Measurements from ENCODE around the gene ROR2.

ROR2 gene

GRCh38 chr9:91885746-91886413 lies 64.1 kb downstream of the ROR2 start:
- no peak for TF ChIP-seq TAF1 (IDR thresholded peaks at IDR 0.05; ENCODE audit: borderline replicate concordance, insufficient read depth, low read length)

GRCh38 chr9:91884696-91885687 lies 65.0 kb downstream of the ROR2 start:
- TF ChIP-seq POLR2AphosphoS5 (IDR thresholded peaks at IDR 0.05; ENCODE audit: low read depth, low read length), result no peak

- TF ChIP-seq POLR2AphosphoS5 (IDR thresholded peaks at IDR 0.05; ENCODE audit: low read depth, low read length) (no peak), SIN3A (IDR thresholded peaks at IDR 0.05; ENCODE audit: borderline replicate concordance, insufficient read depth, low read length) (no peak), TAF1 (IDR thresholded peaks at IDR 0.05; ENCODE audit: borderline replicate concordance, insufficient read depth, low read length) (no peak), REST (IDR thresholded peaks at IDR 0.05; ENCODE audit: insufficient read depth in 1 of 2, low read depth in 2 of 2, low read length in 2 of 2) (no peak), FOXP2 (optimal IDR thresholded peaks at IDR 0.05; ENCODE audit: borderline replicate concordance, extremely low read depth, extremely low read length, insufficient read depth) (no peak)
These were observed 65.9 kb downstream of the ROR2 start for GRCh38 chr9:91884153-91884552.

- TF ChIP-seq REST (IDR thresholded peaks at IDR 0.05; ENCODE audit: insufficient read depth in 1 of 2, low read depth in 2 of 2, low read length in 2 of 2), result no peak
- no peak for TF ChIP-seq POLR2AphosphoS5 (IDR thresholded peaks at IDR 0.05; ENCODE audit: low read depth, low read length)
- no peak for TF ChIP-seq SIN3A (IDR thresholded peaks at IDR 0.05; ENCODE audit: borderline replicate concordance, insufficient read depth, low read length)
- no peak for TF ChIP-seq FOXP2 (optimal IDR thresholded peaks at IDR 0.05; ENCODE audit: borderline replicate concordance, extremely low read depth, extremely low read length, insufficient read depth)
- TF ChIP-seq TAF1 (IDR thresholded peaks at IDR 0.05; ENCODE audit: borderline replicate concordance, insufficient read depth, low read length), result no peak
These were observed 66.5 kb downstream of the ROR2 start for GRCh38 chr9:91883503-91883902.

GRCh38 chr9:91882627-91883026 lies 67.4 kb downstream of the ROR2 start:
- TF ChIP-seq FOXP2 (optimal IDR thresholded peaks at IDR 0.05; ENCODE audit: borderline replicate concordance, extremely low read depth, extremely low read length, insufficient read depth) (no peak), REST (IDR thresholded peaks at IDR 0.05; ENCODE audit: insufficient read depth in 1 of 2, low read depth in 2 of 2, low read length in 2 of 2) (no peak), TAF1 (IDR thresholded peaks at IDR 0.05; ENCODE audit: borderline replicate concordance, insufficient read depth, low read length) (no peak), POLR2AphosphoS5 (IDR thresholded peaks at IDR 0.05; ENCODE audit: low read depth, low read length) (no peak), SIN3A (IDR thresholded peaks at IDR 0.05; ENCODE audit: borderline replicate concordance, insufficient read depth, low read length) (no peak)

GRCh38 chr9:91880378-91880972 lies 69.6 kb downstream of the ROR2 start:
- TF ChIP-seq FOXP2 (optimal IDR thresholded peaks at IDR 0.05; ENCODE audit: borderline replicate concordance, extremely low read depth, extremely low read length, insufficient read depth) (no peak), SIN3A (IDR thresholded peaks at IDR 0.05; ENCODE audit: borderline replicate concordance, insufficient read depth, low read length) (no peak), REST (IDR thresholded peaks at IDR 0.05; ENCODE audit: insufficient read depth in 1 of 2, low read depth in 2 of 2, low read length in 2 of 2) (no peak), TAF1 (IDR thresholded peaks at IDR 0.05; ENCODE audit: borderline replicate concordance, insufficient read depth, low read length) (no peak), POLR2AphosphoS5 (IDR thresholded peaks at IDR 0.05; ENCODE audit: low read depth, low read length) (no peak)
